Bone marrow (tissue), 2 donors: Measurements from ENCODE around the gene EPB41L3.

Experiments
- DNase-seq, 2 donors: peaks; one replicate each; lab custom pipeline; 2025; lab: John Stamatoyannopoulos, UW

Gene EPB41L3

GRCh38 chr18:5451871-5452270 lies 91.9 kb downstream of the EPB41L3 start:
- DNase-seq: no peak

DNA sequence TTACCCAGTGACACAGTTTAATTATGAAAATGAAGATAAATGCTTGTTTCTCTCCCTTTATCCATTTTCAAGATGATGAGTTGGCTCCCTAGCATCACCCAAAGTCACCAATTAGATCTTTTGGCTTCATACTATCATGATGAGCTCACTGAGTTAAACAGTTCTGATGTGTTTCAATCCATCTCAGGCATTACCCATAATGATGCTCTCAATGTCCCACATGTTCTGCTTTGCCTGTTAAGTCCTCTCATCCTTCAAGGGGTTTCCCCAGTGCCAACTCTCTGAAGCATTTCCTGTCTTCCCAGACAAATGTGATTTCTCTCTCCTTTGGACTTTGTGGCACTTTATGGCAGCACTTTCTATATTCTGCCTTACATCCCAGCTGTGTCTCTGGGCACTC lies 92.6 kb downstream of the EPB41L3 start:
- DNase-seq: no peak

- DNase-seq: no peak
These were observed 93.8 kb downstream of the EPB41L3 start for GRCh38 chr18:5449858-5450509.

GRCh38 chr18:5447442-5447841 lies 96.4 kb downstream of the EPB41L3 start:
- DNase-seq: no peak

- no peak for DNase-seq
These were observed 99.0 kb downstream of the EPB41L3 start for GRCh38 chr18:5444847-5445246.

DNA sequence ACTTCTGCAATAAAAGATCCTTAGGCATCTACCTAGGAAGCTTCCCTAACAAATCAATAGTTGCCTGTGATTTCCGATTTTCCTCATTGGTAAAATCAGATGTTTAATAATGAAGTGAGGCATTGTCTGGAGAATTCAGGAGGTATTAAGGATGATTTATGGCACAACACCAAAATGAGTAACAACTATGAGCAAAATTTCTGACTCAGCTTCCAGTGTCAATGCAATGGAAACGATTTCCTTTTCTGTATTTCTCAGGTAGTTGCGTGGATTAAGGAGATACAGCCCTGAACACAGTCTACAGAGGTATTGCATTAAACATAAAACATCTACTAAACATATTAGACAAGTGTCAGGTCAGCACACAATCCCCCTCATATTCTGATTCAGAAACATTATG lies 99.5 kb downstream of the EPB41L3 start:
- DNase-seq: no peak

- DNase-seq: peak in 1 of 2 donors; percentile 30
These were observed 103.7 kb downstream of the EPB41L3 start for GRCh38 chr18:5439986-5440696.

- no peak for DNase-seq
These were observed 109.4 kb downstream of the EPB41L3 start for GRCh38 chr18:5434425-5434824.

DNA sequence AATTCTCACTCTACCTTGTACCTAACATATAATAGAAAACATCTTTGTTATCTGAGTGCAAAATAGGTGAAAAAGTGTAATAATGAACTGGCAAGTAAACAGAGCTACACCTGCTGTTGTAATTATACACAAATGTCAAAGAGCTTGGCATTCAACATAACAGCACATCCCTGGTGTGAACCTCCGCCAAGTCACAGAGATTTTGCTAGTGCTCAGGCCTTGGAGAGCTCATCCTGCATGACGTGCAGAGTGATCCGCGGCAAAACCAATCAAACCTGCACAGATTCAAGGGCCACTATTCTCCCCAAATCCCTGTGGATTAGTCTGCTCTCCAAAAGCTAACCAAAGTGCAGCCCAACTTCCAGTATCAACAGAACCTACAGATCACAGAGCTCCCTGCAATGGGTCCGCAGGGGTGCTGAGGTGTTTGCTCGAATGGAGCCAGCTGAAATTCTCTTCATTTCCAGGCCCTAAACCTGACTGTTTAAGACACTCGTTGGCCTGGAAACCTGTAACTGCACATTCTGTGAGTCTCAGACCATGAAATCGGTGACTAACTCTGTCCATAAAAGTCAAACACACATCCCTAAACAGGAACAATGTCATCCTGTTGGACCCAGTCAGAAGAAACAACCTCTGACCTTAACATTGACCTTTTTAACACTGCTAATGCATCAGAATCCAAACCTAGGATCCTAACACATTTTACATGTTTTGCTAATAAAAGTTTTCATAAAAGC lies 111.8 kb downstream of the EPB41L3 start:
- DNase-seq: no peak

DNA sequence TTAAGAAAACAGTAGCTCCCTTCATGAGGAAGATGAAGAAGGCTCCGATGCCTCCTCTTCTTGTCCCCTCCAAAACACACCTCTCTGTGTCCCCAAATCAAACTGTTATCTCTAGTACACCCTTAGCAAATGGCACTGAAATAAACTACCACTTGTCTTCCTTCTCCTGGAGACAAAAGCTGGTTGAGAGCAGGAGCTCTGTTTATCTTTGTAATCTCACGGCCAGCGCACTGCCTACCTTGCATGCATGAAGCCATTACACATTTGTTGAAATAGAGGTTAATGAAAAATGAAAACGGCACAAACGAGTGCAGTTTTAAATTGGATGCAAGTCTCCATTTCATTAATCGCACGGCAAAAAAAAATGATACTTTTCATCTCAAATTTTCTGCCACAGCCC lies 113.7 kb downstream of the EPB41L3 start:
- no peak for DNase-seq

DNA sequence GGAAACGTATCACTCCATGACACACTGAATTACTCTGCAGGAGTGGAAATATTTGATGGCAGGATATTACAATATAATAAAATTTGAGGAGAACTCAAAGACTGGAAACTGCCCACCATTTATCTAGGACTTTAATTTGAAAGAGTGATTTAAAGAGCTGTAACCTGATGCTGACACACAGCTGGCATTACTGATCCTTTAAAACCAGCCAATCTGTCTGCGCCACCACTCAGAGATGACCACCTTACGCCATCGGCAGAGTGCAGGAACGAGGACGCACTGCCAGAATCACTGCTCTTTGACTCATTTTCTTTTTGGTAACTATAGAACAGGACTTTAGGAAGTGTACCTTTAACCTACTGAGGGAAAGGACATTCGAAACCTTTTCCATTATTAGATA lies 114.1 kb downstream of the EPB41L3 start:
- DNase-seq: no peak

DNA sequence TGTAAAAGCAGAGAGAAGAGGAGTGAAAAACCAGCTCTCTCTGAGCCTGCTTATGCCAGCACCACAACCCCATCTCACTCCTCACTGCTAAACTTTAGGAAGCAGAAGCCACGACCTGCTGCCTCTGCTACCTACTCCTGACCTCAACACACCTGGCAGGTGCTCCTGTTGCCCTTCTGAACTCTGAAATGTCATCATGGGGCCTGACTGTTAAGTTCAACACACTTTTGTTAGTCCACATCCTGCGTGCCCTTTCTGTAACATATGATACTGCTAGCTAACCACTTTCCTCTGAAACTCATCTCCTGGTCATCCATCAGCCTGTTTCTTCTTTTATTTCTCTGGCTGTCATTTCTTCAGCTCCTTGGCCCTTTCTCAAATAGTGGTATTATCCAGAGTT lies 118.1 kb downstream of the EPB41L3 start:
- DNase-seq: no peak

GRCh38 chr18:5424903-5425664 lies 118.7 kb downstream of the EPB41L3 start:
- DNase-seq: no peak

DNA sequence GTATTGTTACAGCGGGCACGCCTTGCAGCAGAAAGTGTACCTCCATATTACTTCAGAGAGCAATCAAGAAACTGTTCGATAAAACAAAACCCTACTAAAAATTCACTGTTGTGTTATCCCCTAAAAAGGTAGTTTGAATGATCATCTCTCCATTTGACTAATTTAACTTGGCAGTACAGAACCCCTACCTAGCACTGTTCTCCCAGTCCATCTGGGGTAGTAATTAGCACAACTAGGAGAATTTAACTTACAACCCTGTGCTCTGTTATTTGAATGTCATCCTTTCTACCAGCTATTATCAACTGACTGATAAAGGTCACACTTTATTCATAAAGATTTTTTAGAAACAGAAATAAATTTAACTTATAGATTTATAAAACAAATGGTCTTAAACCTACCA lies 121.2 kb downstream of the EPB41L3 start:
- DNase-seq: no peak

DNA sequence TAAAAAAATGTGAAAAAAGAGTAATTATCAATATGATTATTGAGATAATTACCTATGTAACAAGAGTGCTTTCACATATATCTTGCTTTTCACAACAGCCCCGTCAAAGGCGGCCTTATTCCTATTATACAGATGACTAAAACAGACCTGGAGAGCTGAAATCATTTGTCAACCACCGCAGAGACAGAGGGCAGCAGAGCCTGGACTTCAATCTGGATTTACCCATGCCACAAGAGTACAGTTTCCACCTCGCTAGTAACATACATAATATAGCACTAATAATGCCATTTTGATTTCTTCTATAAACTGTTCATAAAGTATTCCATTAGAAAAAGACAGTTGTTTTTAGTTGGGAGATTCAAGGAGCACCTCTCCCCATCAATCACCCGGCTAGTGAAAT lies 121.8 kb downstream of the EPB41L3 start:
- DNase-seq: no peak

GRCh38 chr18:5420906-5421305 lies 122.9 kb downstream of the EPB41L3 start:
- no peak for DNase-seq

GRCh38 chr18:5419601-5420000 lies 124.2 kb downstream of the EPB41L3 start:
- DNase-seq: no peak

GRCh38 chr18:5419030-5419429 lies 124.8 kb downstream of the EPB41L3 start:
- DNase-seq: no peak

DNA sequence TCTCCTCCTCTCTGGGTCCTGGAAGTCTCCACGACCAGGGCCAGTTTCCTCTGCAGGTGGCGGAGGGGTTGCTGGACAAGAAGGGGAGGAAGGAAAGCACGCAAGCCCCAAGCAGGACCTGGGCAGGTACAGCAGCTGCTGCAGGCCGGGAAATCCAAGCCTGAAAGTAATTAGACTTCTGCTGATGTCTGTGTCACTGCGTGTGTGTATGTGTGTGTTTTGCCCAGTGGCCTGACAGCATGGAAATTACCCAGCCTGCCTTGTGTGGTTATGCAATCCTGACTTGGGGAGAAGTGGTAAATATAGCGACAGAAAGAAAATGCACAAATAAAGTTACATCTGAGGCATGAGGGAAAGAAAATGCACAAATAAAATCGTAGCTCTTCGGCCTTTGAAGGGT lies 126.5 kb downstream of the EPB41L3 start:
- DNase-seq: no peak

- no peak for DNase-seq
These were observed 127.7 kb downstream of the EPB41L3 start for GRCh38 chr18:5416112-5416511.

- DNase-seq: no peak
These were observed 128.1 kb downstream of the EPB41L3 start for GRCh38 chr18:5415665-5416064.

- no peak for DNase-seq
These were observed 128.8 kb downstream of the EPB41L3 start for GRCh38 chr18:5415031-5415430.
